Stimulated activated CD4-positive, alpha-beta T cell treated with anti-CD3 and anti-CD28 coated beads, Interleukin-1b, Interleukin-23, amount 100 ng/mL, for 48 hours (primary cell): ENCODE measurements around the gene ELMO1.
A peak's percentile ranks its signal among the peaks of the same experiment; 100 is the strongest.

Experiments
- DNase-seq: peaks from one replicate; pipeline ENCODE4 v3.0.0-alpha.2; 2020

The ELMO1 gene

DNA sequence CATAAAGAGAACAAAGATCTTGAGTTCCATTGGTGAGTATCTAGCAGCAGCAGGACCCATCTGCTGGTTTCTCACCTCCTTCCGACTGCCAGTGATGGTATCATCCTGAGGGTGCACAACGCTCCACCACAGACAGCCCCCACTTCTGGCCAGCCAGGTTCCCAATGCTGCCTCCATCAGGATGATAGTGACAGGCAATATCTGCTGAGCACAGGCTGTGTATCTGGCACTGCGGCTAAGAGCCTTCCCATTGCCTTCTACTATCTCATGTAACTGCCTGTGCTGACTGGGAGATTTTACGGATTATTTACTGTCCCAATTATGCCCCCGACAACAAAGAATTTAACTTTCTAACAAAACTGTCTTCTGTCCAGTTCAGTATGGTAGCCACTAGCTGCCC is 372.0 kb downstream of the ELMO1 start:
- no peak for DNase-seq

DNA sequence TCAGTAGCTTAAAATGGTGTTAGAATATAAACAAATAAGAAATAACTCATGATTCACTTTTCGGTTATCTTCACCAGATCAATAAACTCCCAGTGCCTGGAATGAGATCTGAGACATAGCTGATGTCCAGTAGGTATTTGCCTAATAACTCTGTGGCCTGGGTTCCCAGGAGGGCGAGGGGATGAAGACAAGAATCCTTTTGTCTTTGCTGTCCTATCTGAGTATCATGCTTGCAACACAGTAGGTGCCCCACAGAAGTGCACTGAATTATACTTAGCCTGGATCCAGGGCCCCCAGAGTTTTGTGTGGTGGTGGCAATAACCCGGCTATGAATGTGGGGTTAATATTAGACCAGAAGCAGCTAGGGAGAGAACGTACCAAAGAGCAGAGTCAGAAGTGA is 374.3 kb downstream of the ELMO1 start:
- DNase-seq, result no peak

DNA sequence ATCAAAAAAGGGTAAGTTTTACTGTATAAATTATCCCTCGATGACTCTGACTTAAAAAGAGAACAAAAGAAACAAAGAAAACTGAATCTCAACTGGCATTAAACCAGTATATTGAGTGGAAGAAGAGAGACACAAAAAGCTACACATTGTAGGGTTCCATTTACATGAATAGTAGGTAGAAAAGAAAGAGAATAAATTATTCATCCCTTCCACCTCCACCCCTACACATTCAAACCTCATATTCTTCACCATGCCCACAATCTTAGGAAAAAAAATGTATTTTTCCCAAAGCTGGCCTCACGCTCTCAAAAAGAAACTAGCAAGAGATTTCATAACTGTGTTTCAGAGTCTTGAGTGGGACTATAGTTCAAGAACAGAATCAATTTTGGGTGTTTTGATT is 377.5 kb downstream of the ELMO1 start:
- DNase-seq, result no peak

DNA sequence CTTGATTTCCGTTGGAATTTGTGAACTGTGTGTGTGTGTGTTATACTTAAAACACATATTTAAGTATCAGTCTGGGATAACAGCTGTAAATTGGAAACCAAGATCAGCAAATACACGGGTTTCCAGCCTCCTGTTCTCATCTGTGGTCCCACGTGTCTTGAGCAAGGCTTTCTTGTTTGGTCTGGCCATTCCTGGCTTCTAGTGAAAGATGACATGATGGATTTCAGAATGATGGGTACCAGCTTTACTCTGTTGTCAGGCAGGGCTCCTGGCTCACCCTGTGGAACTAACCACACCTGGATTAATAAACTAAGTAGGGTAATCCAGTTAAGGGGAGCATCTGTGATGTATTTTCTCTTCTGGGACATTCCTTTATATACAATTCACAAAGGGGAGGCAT is 378.2 kb downstream of the ELMO1 start:
- no peak for DNase-seq

DNA sequence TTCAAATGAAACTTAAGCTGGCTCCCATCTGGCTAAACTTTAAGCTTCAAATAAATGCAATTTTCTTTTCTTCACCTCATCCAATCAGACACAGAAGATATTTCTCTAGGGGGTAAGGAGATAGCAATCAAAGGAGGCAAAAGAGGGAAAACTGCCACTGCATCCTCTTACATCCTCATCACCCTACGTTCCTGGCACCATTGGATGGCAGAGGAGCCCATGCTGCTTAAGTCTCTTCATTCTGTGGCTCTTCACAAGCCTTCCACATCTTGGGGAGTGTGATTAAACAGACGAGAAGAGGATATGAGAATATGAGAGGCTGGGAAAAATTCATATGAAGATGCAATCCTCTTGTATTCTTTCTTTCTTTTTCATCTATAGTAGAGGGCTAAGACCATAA is 378.6 kb downstream of the ELMO1 start:
- DNase-seq, result no peak

DNA sequence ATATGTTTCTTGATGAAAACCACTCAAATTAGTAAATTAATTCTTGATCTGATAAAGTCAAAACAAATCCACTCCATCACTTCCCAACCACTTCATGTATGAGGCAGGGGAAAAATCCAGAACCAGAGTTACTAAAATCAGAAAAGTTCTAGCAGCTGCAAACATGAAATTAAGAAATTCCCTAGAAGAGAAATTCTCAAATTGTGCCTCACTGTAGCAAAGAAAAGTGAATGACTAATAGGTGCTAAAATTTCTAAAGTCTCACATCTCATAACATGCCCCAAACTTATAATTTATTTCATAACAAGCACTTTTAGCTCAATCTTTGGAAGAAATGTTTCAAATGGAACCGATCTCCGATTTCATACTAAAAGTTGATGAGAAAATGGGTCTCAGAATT is 379.3 kb downstream of the ELMO1 start:
- DNase-seq, result no peak

DNA sequence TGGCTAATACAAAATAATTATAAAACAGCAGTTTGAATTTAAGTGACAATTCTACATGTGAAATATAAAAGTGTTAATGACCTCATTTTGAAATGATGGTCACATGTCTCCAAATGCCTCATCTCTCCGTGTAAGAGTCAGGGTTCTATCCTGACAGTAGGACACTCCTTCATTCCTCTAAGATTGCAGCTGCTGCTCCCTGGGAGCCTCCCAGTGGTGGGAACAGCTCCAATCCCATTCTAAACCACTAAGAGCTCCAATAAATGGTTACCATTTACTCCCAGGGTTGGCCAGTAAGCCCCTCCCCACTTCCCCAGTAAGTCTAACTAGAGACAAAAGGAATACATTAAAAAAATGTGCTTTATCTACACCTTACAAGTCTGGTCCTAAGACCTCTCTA is 379.8 kb downstream of the ELMO1 start:
- DNase-seq, result no peak

DNA sequence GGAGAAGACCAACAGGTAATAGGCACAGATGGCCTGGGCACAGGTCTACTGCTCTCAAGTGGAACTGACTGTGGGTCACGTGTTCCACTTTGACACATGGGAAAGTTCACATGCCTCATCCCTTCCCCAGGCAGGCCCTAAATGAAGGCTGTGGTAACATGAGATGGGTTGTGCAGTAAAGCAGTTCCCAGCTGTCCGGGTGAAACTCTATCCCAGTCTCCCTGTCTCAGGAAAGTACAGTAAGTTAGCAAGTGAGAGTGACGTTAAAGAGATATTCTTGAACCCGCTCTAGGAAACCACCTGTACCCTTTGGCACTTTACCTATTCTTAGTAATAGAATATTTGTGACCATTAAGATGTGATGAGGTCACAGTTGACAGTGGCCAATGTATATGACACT is 380.6 kb downstream of the ELMO1 start:
- no peak for DNase-seq

DNA sequence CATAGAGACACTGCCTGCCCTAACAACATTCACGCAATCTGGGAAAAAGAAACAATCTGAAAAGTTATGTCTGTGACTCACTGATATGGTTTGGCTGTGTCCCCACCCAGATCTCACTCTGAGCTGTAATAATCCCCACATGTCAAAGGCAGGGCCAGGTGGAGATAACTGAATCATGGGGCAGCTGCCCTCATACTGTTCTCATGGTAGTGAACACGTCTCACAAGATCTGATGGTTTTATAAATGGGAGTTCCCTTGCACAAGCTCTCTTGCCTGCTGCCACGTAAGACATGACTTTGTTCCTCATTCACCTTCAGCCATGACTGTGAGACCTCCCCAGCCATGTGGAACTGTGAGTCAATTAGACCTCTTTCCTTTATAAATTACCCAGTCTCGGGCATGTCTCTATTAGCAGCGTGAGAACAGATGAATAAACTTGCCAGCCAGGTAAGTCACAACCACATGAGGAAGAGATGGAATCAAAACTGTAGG is 382.8 kb downstream of the ELMO1 start:
- peak; percentile 64 for DNase-seq

DNA sequence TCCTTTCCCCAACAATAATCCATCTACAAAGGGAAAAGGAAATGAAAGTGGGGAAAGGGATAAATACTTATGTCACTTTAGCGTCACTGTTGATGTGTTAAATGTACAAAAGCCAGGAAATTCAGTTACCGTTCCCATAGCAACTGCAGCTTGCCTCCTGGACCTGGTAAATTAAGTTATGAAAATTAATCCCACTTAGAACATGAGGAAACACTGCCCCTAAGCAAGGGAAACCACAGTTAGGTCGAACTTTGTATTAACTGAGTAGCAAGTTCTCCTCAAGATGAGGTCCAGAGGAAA is 386.2 kb downstream of the ELMO1 start:
- DNase-seq, result no peak

DNA sequence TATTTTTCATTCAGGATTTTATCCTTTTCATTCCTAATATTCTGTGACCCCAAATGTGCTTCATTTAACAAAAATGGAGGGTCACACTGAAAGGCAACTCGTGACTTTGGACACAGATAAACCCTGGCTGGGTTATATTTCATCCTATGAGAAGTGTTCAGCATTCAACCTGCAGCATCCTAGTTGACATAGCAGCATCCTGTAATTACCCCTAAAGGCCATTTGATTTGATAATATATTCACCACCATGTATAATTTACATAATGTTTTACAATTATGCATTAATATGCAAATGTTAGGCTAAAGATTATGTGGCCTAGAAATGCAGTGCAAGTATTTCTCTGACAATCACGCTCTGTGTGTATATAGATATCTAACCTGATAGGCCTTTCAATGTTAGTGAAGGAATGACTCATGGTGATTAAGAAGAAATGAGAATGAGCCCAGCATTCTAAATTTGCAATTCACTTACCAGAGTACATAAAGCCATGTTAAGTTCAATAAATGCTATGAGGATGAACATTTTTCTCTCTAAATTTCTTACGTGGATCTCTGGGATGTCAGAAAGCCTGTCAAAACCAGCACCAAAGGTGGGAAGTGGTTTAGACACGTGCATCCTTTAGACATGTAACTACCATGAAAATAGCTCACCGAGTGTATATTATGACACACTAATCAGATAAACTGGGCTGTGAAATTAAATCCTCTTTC is 386.7 kb downstream of the ELMO1 start:
- no peak for DNase-seq

DNA sequence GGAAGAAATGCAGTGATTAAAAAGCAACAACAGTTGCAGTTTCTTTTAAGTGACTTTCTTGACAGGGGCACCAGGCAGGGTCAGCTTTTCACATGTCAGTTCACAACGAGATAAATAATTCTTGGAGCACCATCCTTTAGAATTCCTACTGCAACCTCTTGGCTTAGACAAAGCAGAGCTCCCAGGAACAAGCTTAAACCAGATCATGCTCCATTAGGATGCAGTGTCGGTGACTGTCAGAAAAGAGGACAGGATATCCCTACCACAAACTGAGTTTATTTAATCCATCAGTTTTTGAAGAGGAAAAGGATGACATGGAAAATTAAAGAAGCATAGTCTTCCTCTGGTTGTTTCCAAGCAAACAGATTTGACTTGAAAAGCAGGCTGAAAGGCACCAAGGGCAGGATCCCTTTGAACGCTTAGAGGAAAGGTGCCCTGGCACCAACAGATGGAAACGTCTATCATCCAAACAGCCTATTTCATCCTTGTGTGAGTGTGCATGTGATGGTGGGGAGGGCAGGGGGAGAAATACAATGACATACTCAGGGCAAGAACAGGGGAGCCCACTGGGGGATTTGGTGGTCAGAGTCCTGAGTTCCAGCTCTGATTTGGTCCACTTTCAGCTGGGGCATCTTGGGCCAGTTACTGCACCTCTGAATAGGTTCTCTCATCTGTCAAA is 392.3 kb downstream of the ELMO1 start:
- no peak for DNase-seq

DNA sequence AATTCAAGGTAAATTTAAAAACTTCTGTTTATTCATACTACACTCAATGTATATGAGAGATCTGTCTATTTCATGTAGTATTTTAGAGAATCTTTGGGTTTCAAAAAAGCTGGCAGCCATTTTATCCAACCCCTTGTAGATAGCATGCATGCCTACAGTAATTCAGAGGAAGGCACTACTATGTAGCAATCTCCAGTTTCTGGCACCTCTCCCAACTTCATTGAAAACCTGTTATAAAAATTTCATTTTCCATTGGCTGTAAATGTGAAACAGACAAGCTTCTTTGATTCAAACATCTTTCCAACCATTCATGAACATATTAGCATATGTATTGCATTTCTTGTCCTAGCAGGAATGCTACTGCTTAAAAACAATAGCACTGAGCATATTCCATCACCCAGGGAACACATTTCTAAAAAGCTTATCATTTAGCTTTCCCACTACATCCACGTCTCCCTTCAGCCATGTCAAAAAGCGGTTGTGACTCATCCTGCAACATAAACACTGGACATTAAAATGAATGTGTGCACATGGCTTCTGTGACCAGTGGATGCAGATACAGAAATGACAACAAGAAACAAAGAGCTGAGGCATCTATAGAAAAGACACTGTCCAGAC is 393.9 kb downstream of the ELMO1 start:
- DNase-seq, result no peak

DNA sequence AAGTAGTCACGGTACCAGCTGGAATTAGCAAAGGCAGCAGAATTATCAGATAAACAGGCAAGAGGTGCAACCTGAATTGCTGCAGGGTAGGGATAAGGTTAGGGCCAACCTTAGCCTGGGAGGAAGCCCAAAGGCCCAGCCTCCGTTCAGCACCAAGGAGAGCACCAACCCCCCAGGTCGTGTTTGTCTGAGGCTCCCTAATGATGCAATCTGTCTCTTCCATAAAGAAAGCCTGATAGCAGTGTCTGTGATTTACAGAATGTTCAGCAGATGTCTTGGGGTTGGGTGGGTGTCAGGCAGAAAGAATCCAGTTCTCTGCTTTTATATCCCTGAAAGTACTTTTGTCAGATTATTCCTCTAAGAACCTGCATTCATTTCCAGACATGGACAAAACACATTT is 396.0 kb downstream of the ELMO1 start:
- no peak for DNase-seq

DNA sequence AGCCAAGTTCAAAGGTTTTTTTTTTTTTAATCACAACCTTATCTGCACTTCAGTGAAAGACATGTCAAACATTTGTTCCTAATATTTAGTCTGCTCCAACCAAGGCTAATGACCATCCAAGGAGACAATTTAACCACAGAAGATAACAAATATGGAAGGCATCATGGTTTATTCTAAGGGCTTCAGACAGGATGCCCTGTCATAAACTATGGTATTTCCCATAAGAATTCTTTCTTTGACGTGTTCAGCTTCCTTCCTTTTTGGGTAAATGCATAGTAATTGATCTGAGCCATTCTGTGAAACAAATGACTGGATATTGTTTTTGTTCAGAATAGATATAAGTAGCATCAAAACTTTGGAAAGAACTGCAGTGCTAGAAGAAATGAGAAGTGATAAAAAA is 397.9 kb downstream of the ELMO1 start:
- no peak for DNase-seq

DNA sequence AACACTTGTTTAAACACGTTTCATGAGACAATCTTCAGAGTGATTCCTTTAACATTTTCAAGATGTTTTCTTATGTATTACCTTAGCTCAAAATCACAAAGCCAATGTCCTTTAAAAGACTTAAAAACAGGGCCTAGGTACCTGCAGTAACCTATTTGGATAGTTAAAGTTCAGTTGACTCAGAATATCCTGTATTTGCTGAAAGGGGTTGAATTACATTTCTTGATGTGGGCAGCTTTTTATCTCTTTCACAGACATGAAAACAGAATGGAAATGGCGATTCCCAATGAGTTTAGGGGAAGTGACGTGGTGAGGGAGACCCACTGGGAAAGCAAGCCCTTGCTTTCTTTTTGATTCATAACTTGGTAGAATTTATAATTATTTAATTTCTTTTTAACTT is 400.0 kb downstream of the ELMO1 start:
- DNase-seq, result no peak

DNA sequence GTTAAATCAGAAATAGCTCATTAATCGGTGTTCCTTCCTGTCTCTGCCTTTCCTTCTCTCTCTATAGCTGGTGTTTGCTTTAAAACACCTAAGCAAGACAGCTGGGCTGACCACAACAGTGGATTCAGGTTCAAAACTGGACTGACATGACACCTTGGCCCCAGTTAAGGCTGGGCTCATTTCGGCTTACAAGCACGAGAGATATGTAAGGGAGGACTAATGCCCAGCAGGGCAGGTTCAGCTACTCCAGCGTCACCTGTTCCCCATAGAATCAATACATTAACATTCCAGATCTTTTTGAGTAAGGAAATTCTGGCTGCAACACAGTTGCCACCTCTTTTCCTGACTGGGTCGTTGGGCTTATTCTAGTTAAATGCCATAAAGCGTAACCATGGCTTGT is 401.4 kb downstream of the ELMO1 start:
- no peak for DNase-seq

DNA sequence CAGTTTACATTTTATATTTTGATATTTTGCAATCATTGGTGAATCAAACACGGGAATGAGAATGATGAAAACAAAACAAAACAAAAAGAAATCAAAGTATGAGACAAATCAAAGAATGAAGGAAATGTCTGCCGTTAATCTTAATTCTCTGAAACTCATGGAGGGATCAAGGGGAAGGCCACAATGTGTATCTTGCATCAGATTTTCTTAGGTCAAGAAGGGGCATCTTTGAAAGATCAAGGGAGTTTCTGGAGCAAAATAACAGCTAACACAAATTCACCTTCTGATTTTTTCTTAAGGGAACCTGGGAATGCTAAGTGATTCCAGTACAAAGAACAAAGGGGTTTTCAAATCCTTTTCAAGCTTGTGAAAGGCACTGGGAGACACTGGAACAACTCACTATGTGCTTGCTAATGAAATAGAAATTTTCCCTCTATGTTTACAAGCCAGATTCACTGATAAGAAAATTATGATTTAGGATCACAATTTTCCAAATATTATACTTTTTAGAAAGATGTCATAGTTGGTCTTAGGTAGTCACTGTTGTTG is 402.1 kb downstream of the ELMO1 start:
- no peak for DNase-seq

DNA sequence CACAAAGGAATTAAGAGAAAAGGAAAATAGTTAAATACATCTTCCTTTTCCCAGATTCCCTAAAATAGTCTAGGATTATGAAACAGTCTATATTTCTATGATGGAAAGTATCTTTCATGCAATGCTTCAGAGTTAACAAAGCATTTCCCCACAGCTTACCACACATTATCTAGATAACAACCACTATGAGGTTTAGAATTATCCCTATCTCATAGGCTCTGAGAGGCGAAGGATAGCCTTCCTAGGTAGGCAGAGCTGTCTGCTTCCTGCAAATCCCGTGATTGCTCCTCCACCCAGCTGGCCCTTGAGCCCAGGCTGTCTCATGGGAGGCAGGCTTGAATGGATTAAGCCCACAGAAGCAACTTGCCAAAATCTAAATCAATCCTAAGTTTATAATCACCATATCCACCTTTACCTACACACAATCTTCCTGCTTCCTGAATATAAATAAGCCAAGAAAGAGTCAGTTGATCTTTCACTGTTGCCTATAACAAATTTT is 402.9 kb downstream of the ELMO1 start:
- no peak for DNase-seq

DNA sequence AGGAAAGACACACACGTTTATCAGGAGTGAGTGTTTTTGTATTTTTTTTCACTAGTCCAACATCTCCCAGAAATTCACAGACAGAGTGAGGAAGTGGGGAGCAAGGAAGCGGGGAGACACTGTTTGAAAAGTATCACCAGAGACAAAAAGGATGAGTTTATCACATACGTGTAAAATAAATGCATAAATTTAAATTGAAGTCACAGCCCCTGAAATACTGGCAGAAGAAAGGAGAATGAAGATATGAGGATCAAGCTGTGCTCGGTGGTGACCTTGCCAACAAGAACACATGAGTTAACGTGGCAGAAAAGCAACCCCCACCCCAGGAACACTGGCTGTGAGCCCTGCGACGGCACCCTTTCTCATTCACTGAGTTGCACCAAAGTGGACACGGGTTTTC is 407.2 kb downstream of the ELMO1 start:
- no peak for DNase-seq

DNA sequence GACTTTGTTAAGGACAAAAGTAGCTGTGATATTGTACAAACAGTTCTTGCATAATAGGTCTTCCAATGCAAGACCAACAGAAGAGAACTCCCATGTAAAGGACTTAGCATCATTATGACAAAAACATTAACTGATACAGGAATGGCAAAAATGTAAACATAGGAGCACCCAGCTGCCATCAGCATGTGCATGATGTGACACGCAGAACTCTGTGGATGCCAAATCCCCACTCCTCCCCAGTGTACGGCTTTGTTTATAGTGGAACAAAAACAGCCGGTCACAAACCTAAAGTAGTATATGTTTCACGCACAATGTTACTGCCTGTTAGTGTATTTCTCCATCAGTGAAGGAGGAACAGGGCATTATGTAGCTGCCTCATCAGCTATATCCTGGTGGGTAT is 408.3 kb downstream of the ELMO1 start:
- DNase-seq, result no peak

DNA sequence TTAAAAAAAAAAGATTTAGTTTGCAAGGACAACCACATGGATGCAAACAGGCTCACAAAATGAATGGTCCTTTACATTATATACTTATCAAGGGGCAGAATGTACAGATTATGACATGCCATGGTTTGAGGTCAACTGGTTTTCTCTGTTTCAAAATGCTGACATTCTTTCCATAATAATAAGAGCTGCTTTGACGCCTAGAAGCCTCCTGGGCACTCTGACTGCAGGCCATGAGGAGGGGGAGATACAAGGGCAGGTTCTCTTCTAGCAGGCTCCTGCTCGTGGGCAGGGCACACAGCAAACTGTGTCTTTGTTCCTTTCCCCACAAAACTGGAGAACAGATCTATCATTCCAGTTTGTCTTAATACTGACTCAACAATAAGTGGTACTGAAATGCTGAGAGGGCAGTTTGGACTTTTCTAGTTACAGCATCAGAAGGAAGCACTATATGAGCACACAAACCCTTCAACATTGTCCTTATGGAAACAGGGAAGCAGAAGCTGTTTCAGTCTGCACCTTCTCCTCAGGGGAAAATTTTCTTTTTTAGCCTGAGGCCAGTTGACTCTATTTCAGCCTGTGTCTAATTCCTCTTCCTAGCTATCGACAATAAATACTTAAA is 409.4 kb downstream of the ELMO1 start:
- no peak for DNase-seq

DNA sequence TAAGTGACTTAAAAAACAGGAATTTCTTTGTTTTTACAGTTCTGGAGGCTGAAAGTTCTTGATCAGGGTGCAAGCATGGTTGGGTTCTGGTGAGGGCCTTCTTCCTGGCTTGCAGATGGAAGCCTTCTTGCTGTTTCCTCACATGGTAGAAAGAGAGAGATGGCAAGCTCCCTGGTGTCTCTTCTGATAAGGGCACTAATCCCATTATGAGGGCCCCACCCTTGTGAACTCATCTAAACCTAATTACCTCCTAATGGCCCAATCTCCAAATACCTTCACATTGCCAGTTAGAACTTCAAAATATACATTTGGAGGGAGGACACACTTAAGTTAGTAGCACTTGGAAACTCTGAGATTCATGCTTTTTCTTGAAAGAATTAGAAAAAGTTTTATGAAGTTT is 410.0 kb downstream of the ELMO1 start:
- DNase-seq, result no peak

DNA sequence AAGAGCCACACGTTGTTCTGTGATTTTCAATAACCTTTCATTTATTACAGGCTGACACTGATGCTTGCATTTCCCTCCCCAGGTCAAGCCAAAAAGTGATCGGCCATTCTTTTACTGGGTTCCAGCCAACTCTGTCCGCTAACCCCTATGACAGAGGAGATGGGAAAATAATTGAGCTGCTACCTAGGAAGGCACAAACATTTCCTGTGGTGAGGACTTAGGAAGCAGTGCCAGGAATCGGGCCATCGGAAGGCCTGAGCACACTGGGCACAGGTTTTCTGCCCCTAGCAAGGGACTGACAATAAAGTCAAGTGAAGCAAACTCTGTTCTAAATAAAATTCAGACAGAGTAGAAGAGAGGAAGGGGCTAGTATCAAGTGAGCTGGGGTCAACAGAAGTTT is 411.4 kb downstream of the ELMO1 start:
- no peak for DNase-seq
